SK-N-SH treated with all-trans-retinoic acid at 6 μM for 48 hours (cell line): Measurements from ENCODE around the gene FBXO31.

Experiments
- ATAC-seq: fragments of 200-7000 bp; cut with Tn5 transposase; 3 replicates; pipeline ENCODE4 v1.9.1; 2020; ENCODE audit warnings: mild to moderate bottlenecking, moderate library complexity
- ARNTL ChIP-seq: fragments of 450-650 bp; formaldehyde crosslinking; IDR thresholded peaks from 2 replicates; pipeline ENCODE4 v1.5.0; 2020; ENCODE audit warnings: low read depth, mild to moderate bottlenecking, moderate library complexity, borderline replicate concordance
- BACH2 ChIP-seq: fragments of 250-450 bp; sonication (Bioruptor Pico); IDR thresholded peaks from 2 replicates; pipeline ENCODE4 v1.9.0; 2021; ENCODE audit warnings: mild to moderate bottlenecking, borderline replicate concordance
- CSDC2 ChIP-seq: fragments of 250-450 bp; sonication (Bioruptor Pico); IDR thresholded peaks from 2 replicates; pipeline ENCODE4 v1.5.0; 2020; ENCODE audit warnings: mild to moderate bottlenecking, moderate library complexity
- ESRRG ChIP-seq: fragments of 250-450 bp; sonication (Bioruptor Pico); IDR thresholded peaks from 2 replicates; pipeline ENCODE4 v1.6.1; 2021; ENCODE audit warnings: mild to moderate bottlenecking
- ISL1 ChIP-seq: fragments of 250-450 bp; sonication (Bioruptor Pico); IDR thresholded peaks from 2 replicates; pipeline ENCODE4 v2.1.2; 2022; ENCODE audit warnings: mild to moderate bottlenecking, moderate library complexity
- OSR1 ChIP-seq: fragments of 250-450 bp; sonication (Bioruptor Pico); IDR thresholded peaks from 2 replicates; pipeline ENCODE4 v1.8.0; 2022; ENCODE audit warnings: moderate library complexity, mild to moderate bottlenecking, inconsistent platforms
- PPARA ChIP-seq: fragments of 250-450 bp; sonication (Bioruptor Pico); IDR thresholded peaks from 2 replicates; pipeline ENCODE4 v1.5.0; 2020; ENCODE audit warnings: mild to moderate bottlenecking, borderline replicate concordance
- RARB ChIP-seq: fragments of 250-450 bp; sonication (Bioruptor Pico); IDR thresholded peaks from 2 replicates; pipeline ENCODE4 v1.8.0; 2021; ENCODE audit warnings: mild to moderate bottlenecking, moderate library complexity
- SNAI2 ChIP-seq: fragments of 250-450 bp; sonication (Bioruptor Pico); IDR thresholded peaks from 2 replicates; pipeline ENCODE4 v1.5.0; 2020; ENCODE audit warnings: mild to moderate bottlenecking, moderate library complexity
- TOX ChIP-seq: fragments of 250-450 bp; sonication (Bioruptor Pico); IDR thresholded peaks from 2 replicates; pipeline ENCODE4 v1.8.0; 2021; ENCODE audit warnings: mild to moderate bottlenecking, moderate library complexity, borderline replicate concordance
- ZFP3 ChIP-seq: fragments of 250-450 bp; sonication (Bioruptor Pico); IDR thresholded peaks from 2 replicates; pipeline ENCODE4 v1.5.0; 2020; ENCODE audit warnings: mild to moderate bottlenecking, moderate library complexity
- ZFP30 ChIP-seq: fragments of 450-650 bp; formaldehyde crosslinking; IDR thresholded peaks from 2 replicates; pipeline ENCODE4 v1.5.0; 2022; ENCODE audit warnings: mild to moderate bottlenecking, moderate library complexity
- ZNF565 ChIP-seq: fragments of 450-650 bp; formaldehyde crosslinking; conservative IDR thresholded peaks from 2 replicates; pipeline ENCODE4 v1.5.0; 2020; ENCODE audit warnings: low read depth, mild to moderate bottlenecking, moderate library complexity
- ZNF8 ChIP-seq: fragments of 450-650 bp; formaldehyde crosslinking; IDR thresholded peaks from 2 replicates; pipeline ENCODE4 v1.5.0; 2020; ENCODE audit warnings: mild to moderate bottlenecking, moderate library complexity
- TF ChIP-seq, protein P1 (sequence below): fragments of 250-450 bp; sonication (Bioruptor Pico); IDR thresholded peaks from 2 replicates; pipeline ENCODE4 v1.5.1; 2021; ENCODE audit warnings: mild to moderate bottlenecking, moderate library complexity
- TF ChIP-seq, protein P2 (sequence below): fragments of 250-450 bp; sonication (Bioruptor Pico); IDR thresholded peaks from 2 replicates; pipeline ENCODE4 v1.8.0; 2021; ENCODE audit warnings: low read depth, mild to moderate bottlenecking, moderate library complexity, borderline replicate concordance
- TF ChIP-seq, protein P3 (sequence below): fragments of 250-450 bp; sonication (Bioruptor Pico); IDR thresholded peaks from 2 replicates; pipeline ENCODE4 v1.5.1; 2020; ENCODE audit warnings: low read depth, mild to moderate bottlenecking, moderate library complexity
- TF ChIP-seq, protein P4 (sequence below): fragments of 250-450 bp; sonication (Bioruptor Pico); IDR thresholded peaks from 2 replicates; pipeline ENCODE4 v1.8.0; 2020; ENCODE audit warnings: mild to moderate bottlenecking, moderate library complexity, borderline replicate concordance

The FBXO31 gene

DNA sequence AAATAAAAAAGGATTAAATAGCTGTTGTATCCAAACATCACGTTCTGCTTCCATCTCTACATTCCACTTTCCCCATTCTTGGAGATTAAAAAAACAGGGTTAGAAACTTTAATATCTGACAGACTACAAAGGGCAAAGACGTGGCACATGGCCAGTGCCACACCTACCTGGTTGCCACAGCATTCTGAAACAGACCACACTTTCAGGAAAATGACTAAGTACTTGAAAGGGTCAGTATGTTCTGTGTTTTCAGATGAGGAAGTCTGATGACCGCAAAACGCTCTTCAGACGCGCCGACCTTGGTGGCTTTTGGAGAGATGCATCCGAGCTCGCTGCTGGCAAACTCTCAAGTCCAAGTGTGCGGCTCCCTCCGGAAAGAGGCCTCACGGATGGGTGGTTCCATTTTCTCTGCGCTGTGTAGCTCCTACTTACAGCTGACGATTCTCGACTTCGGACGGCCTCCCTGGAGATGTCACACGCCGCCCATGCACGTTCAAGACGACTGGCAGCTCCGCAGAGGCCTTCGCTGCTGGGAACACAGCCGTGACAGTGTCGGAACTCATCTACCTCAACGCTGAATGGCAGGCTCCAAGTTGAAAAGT, 24.0 kb upstream of the FBXO31 start:
- TF ChIP-seq OSR1 (CRISPR knock-in tag) (no peak), ZNF8 (CRISPR knock-in tag) (no peak), PPARA (no peak), TOX (no peak), CSDC2 (no peak), ZNF565 (CRISPR knock-in tag) (no peak), ZFP3 (CRISPR knock-in tag) (no peak), ESRRG (CRISPR knock-in tag) (no peak)
- TF ChIP-seq, protein P1, sequence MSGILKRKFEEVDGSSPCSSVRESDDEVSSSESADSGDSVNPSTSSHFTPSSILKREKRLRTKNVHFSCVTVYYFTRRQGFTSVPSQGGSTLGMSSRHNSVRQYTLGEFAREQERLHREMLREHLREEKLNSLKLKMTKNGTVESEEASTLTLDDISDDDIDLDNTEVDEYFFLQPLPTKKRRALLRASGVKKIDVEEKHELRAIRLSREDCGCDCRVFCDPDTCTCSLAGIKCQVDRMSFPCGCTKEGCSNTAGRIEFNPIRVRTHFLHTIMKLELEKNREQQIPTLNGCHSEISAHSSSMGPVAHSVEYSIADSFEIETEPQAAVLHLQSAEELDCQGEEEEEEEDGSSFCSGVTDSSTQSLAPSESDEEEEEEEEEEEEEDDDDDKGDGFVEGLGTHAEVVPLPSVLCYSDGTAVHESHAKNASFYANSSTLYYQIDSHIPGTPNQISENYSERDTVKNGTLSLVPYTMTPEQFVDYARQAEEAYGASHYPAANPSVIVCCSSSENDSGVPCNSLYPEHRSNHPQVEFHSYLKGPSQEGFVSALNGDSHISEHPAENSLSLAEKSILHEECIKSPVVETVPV (CRISPR knock-in tag): no peak
- ATAC-seq: no peak

DNA sequence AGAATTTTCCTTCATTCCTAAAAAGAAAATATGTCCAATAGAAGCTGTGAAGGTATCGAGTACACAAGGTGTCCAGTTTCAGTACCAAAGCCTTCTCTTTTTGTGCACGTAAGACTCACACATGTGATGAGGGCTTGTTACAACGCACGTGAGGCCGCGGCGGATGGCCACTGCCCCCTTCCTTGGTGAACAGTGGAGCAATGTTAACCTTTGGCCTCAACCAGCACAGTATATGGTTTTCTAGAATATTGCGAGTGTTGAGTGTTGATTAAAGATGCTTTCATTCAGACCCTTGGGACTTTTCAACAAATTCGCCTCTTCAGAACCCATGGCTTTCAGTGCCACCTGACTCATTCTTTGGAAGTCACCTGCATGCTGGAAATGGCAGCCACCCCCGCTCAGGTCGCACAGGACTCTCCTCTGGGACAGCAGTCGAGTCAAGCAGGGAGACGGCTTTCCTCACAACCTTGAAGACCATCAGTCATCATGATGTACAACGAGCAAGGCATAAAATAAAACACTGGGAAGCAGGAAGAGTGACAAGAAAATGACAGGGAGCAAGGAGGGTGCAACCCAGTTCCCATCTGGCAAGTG, 23.0 kb upstream of the FBXO31 start:
- ATAC-seq: no peak; the same call in 2 of the 3 replicates
- no peak for TF ChIP-seq CSDC2
- TF ChIP-seq ZFP3 (CRISPR knock-in tag): no peak
- TF ChIP-seq, protein P2, sequence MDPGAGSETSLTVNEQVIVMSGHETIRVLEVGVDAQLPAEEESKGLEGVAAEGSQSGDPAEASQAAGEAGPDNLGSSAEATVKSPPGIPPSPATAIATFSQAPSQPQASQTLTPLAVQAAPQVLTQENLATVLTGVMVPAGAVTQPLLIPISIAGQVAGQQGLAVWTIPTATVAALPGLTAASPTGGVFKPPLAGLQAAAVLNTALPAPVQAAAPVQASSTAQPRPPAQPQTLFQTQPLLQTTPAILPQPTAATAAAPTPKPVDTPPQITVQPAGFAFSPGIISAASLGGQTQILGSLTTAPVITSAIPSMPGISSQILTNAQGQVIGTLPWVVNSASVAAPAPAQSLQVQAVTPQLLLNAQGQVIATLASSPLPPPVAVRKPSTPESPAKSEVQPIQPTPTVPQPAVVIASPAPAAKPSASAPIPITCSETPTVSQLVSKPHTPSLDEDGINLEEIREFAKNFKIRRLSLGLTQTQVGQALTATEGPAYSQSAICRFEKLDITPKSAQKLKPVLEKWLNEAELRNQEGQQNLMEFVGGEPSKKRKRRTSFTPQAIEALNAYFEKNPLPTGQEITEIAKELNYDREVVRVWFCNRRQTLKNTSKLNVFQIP (CRISPR knock-in tag): no peak
- no peak for TF ChIP-seq ZNF8 (CRISPR knock-in tag)
- TF ChIP-seq RARB (CRISPR knock-in tag): no peak
- no peak for TF ChIP-seq SNAI2 (CRISPR knock-in tag)
- no peak for TF ChIP-seq ZFP30 (CRISPR knock-in tag)

DNA sequence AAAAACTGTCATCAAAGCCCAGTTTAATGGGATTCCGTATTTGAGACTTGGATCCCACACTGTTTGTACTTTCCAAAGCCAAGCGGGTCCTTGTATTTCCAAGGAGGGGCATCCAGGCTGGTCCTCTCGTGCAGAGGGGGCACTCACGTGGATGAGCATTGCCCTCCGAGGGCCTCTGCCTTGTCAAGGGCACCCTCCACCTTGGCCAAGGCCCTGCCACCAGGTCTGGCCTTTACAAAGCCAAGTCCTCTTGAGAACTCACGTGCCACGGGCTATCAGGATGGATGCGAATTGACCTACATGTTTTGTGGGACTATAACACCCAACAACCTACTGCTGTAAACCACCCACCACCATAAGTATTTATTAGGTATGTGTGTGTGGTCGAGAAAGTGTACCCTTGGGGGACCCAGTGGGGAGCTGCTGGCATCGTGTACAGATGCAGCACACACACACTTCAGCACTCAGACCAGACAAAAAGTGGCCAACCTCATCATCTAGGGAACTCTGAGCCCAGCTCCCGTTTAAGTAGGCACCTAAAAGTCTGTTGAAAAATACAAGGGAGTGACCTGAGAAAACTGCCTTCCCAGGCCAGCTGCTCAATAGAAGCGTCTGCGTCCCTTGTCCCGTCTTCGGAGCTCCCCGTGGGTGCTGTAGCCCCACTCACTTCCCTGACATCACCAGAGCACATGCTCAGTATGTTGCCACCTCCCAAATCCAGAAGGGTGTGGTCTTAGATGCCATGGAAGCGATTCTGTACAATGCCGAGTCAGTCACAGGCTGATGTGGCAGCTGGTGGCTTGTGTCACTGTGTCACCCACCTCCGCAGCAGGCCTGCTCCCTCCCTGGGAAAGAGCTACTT, 21.4 kb upstream of the FBXO31 start:
- TF ChIP-seq PPARA: no peak
- TF ChIP-seq ARNTL (CRISPR knock-in tag): no peak
- TF ChIP-seq, protein P3, sequence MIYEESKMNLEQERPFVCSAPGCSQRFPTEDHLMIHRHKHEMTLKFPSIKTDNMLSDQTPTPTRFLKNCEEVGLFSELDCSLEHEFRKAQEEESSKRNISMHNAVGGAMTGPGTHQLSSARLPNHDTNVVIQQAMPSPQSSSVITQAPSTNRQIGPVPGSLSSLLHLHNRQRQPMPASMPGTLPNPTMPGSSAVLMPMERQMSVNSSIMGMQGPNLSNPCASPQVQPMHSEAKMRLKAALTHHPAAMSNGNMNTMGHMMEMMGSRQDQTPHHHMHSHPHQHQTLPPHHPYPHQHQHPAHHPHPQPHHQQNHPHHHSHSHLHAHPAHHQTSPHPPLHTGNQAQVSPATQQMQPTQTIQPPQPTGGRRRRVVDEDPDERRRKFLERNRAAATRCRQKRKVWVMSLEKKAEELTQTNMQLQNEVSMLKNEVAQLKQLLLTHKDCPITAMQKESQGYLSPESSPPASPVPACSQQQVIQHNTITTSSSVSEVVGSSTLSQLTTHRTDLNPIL (CRISPR knock-in tag): no peak
- TF ChIP-seq SNAI2 (CRISPR knock-in tag): no peak
- TF ChIP-seq, protein P1 (CRISPR knock-in tag): no peak
- TF ChIP-seq, protein P2 (CRISPR knock-in tag): no peak
- TF ChIP-seq, protein P4, sequence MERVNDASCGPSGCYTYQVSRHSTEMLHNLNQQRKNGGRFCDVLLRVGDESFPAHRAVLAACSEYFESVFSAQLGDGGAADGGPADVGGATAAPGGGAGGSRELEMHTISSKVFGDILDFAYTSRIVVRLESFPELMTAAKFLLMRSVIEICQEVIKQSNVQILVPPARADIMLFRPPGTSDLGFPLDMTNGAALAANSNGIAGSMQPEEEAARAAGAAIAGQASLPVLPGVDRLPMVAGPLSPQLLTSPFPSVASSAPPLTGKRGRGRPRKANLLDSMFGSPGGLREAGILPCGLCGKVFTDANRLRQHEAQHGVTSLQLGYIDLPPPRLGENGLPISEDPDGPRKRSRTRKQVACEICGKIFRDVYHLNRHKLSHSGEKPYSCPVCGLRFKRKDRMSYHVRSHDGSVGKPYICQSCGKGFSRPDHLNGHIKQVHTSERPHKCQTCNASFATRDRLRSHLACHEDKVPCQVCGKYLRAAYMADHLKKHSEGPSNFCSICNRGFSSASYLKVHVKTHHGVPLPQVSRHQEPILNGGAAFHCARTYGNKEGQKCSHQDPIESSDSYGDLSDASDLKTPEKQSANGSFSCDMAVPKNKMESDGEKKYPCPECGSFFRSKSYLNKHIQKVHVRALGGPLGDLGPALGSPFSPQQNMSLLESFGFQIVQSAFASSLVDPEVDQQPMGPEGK (CRISPR knock-in tag): no peak
- TF ChIP-seq OSR1 (CRISPR knock-in tag): no peak
- TF ChIP-seq ZFP30 (CRISPR knock-in tag): no peak
- no peak for TF ChIP-seq BACH2 (CRISPR knock-in tag)
- TF ChIP-seq ESRRG (CRISPR knock-in tag): no peak
- no peak for TF ChIP-seq TOX
- no peak for TF ChIP-seq ZFP3 (CRISPR knock-in tag)
- TF ChIP-seq ZNF8 (CRISPR knock-in tag): no peak
- TF ChIP-seq ISL1 (CRISPR knock-in tag): no peak
- TF ChIP-seq CSDC2: no peak
- TF ChIP-seq ZNF565 (CRISPR knock-in tag): no peak
- TF ChIP-seq, all 23 proteins: peak for 0

More for the DNA sequence above, 21.4 kb upstream of the FBXO31 start:
- ATAC-seq: no peak; the same call in 2 of the 3 replicates
